SKM-1 (cell line): ENCODE measurements around the gene PSD4.

Experiments used
- DNase-seq: peaks from one replicate; lab custom pipeline; 2025; ENCODE audit not compliant: unreplicated experiment; lab: John Stamatoyannopoulos, UW

The PSD4 gene

GRCh38 chr2:113203217-113203530 is 29.4 kb downstream of the PSD4 start:
- no peak for DNase-seq

- DNase-seq, result peak; percentile 42
Observed at GRCh38 chr2:113203901-113204519, 30.2 kb downstream of the PSD4 start.

- no peak for DNase-seq
Observed at GRCh38 chr2:113206251-113206650, 32.5 kb downstream of the PSD4 start.

- no peak for DNase-seq
Observed at GRCh38 chr2:113207021-113207420, 33.2 kb downstream of the PSD4 start.

GRCh38 chr2:113208396-113208795 is 34.6 kb downstream of the PSD4 start:
- DNase-seq, result no peak

- no peak for DNase-seq
Observed at GRCh38 chr2:113209011-113209645, 35.4 kb downstream of the PSD4 start.

- no peak for DNase-seq
Observed at GRCh38 chr2:113209646-113210171, 35.9 kb downstream of the PSD4 start.

GRCh38 chr2:113211226-113212105 is 37.7 kb downstream of the PSD4 start:
- no peak for DNase-seq

GRCh38 chr2:113212245-113213060 is 38.7 kb downstream of the PSD4 start:
- no peak for DNase-seq

GRCh38 chr2:113213061-113213930 is 39.5 kb downstream of the PSD4 start:
- no peak for DNase-seq

- no peak for DNase-seq
Observed at GRCh38 chr2:113214141-113214540, 40.4 kb downstream of the PSD4 start.

GRCh38 chr2:113215056-113215455 is 41.3 kb downstream of the PSD4 start:
- DNase-seq, result no peak

- DNase-seq, result no peak
Observed at GRCh38 chr2:113216321-113216720, 42.5 kb downstream of the PSD4 start.

GRCh38 chr2:113216891-113217454 is 43.2 kb downstream of the PSD4 start:
- DNase-seq, result no peak

- DNase-seq, result peak; percentile 9
Observed at GRCh38 chr2:113217455-113218282, 43.9 kb downstream of the PSD4 start.

- DNase-seq, result no peak
Observed at GRCh38 chr2:113218283-113219091, 44.7 kb downstream of the PSD4 start.

GRCh38 chr2:113219092-113219441 is 45.3 kb downstream of the PSD4 start:
- DNase-seq, result no peak

- no peak for DNase-seq
Observed at GRCh38 chr2:113219525-113219888, 45.7 kb downstream of the PSD4 start.
